Gastroesophageal sphincter (tissue), 3 donors: ENCODE data around the gene MYO9A.
A peak's percentile ranks its signal among the peaks of the same experiment; 100 is the strongest.

Experiments
- EP300 ChIP-seq: sonication (generic); formaldehyde crosslinking; IDR thresholded peaks from one replicate; pipeline ENCODE4 v1.6.1; 2017; ENCODE audit warnings: antibody characterized with exemption, mild to moderate bottlenecking
- POLR2A ChIP-seq, 2 donors: fragments of 450-650 bp; IDR thresholded peaks; one replicate each; pipeline ENCODE4 v1.6.1; 2017; ENCODE audit warnings: antibody characterized with exemption in 2 of 2, mild to moderate bottlenecking in 2 of 2, moderate library complexity in 1 of 2
- POLR2AphosphoS5 ChIP-seq: sonication (generic); formaldehyde crosslinking; IDR thresholded peaks from one replicate; pipeline ENCODE4 v1.6.1; 2017; ENCODE audit warnings: antibody characterized with exemption
- TF ChIP-seq, protein P1 (sequence below), 4 experiments: fragments of 200-600 bp in 2 of 4; fragments of 450-650 bp in 2 of 4; sonication (generic) in 1 of 4; IDR thresholded peaks; one replicate each; pipeline ENCODE4 v1.5.1; 2017 to 2019; ENCODE audit warnings: antibody characterized with exemption in 4 of 4, mild to moderate bottlenecking in 2 of 4, moderate library complexity in 2 of 4

- TF ChIP-seq, protein P1, sequence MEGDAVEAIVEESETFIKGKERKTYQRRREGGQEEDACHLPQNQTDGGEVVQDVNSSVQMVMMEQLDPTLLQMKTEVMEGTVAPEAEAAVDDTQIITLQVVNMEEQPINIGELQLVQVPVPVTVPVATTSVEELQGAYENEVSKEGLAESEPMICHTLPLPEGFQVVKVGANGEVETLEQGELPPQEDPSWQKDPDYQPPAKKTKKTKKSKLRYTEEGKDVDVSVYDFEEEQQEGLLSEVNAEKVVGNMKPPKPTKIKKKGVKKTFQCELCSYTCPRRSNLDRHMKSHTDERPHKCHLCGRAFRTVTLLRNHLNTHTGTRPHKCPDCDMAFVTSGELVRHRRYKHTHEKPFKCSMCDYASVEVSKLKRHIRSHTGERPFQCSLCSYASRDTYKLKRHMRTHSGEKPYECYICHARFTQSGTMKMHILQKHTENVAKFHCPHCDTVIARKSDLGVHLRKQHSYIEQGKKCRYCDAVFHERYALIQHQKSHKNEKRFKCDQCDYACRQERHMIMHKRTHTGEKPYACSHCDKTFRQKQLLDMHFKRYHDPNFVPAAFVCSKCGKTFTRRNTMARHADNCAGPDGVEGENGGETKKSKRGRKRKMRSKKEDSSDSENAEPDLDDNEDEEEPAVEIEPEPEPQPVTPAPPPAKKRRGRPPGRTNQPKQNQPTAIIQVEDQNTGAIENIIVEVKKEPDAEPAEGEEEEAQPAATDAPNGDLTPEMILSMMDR (IDR thresholded peaks at IDR 0.05): peak in 1 of 4 experiments; percentile 38
- TF ChIP-seq POLR2AphosphoS5 (no peak), POLR2A (IDR thresholded peaks at IDR 0.05) (no peak), EP300 (no peak)
Measured at GRCh38 chr15:71802770-71803169, 315.2 kb downstream of the MYO9A start.
